Measurements from ENCODE around the gene SCAMP1. TPM values are rescaled to one million over a fixed set of nuclear protein-coding genes. Genes with fewer than 3 reads are reported as not detected.

Gene SCAMP1
- total and polyA plus RNA-seq, 2 of the 8 experiments (the other 6 are each of a cell fraction or from before 2014, with no cell fraction given), result 18.6 to 55.9 TPM

GRCh38 chr5:78377056-78377717 is 16.8 kb downstream of the SCAMP1 start:
- Histone ChIP-seq H2AK5ac (ENCODE audit: low read depth, low read length) (no peak overlapping the region), H3K9ac (replicated peaks in 1 of 4; ENCODE audit: extremely low read depth in 1 of 4, low read depth in 3 of 4, low read length in 3 of 4) (no peak overlapping the region), H3K56ac (replicated peaks; ENCODE audit: insufficient read length, low read depth, low read length) (no peak overlapping the region), H3K4me2 (ENCODE audit: insufficient read depth in 1 of 2, low read depth in 2 of 2, low read length in 2 of 2) (no peak overlapping the region), H4K5ac (ENCODE audit: insufficient read length, low read depth, low read length) (no peak overlapping the region), H2BK12ac (ENCODE audit: low read depth, low read length) (no peak overlapping the region), H3K18ac (ENCODE audit: extremely low read depth, low read length) (no peak overlapping the region), H3K4ac (replicated peaks; ENCODE audit: insufficient read length, low read depth, low read length) (no peak overlapping the region), H3K4me1 (replicated peaks in 1 of 4; ENCODE audit: control insufficient read depth in 3 of 4, insufficient read depth in 4 of 4, low read length in 3 of 4) (no peaks in the 10 kb centered on the region; a peak in 1 of 7 replicates), H3K79me2 (ENCODE audit: control insufficient read depth in 1 of 2, insufficient read depth in 2 of 2, low read length in 2 of 2) (peaks cover 0 to 47% of the 10 kb centered on the region in 2 experiments; a peak in 2 of 4 replicates), H3K23me2 (ENCODE audit: low read depth, low read length) (no peaks in the 10 kb centered on the region), H2BK5ac (ENCODE audit: low read depth, low read length) (no peak overlapping the region), H3K9me3 (ENCODE audit: insufficient read depth in 2 of 2, low read depth in 1 of 2, low read length in 1 of 2) (no peaks in the 10 kb centered on the region), H3K79me1 (ENCODE audit: low read depth, low read length) (no peaks in the 10 kb centered on the region), H4K8ac (ENCODE audit: extremely low read depth, insufficient read depth, low read length) (no peak overlapping the region), H3K36me3 (ENCODE audit: control insufficient read depth in 2 of 4, insufficient read depth in 4 of 4, low read length in 3 of 4) (no peaks in the 10 kb centered on the region), H2BK15ac (ENCODE audit: low read length) (no peak overlapping the region), H2AFZ (ENCODE audit: low read length) (no peak overlapping the region), H2BK20ac (ENCODE audit: low read length) (no peak overlapping the region), H2BK120ac (replicated peaks; ENCODE audit: low read depth, low read length) (no peak overlapping the region), H4K91ac (replicated peaks; ENCODE audit: insufficient read length, low read length) (no peak overlapping the region), H3K4me3 (ENCODE audit: extremely low read depth in 1 of 4, insufficient read depth in 2 of 4, low read depth in 3 of 4, low read length in 4 of 4) (no peak overlapping the region), H3K27me3 (replicated peaks in 1 of 4; ENCODE audit: control insufficient read depth in 3 of 4, extremely low read depth in 1 of 4, insufficient read depth in 3 of 4, low read length in 3 of 4) (no peaks in the 10 kb centered on the region), H3K27ac (ENCODE audit: low read depth, low read length) (no peak overlapping the region), H3K23ac (ENCODE audit: insufficient read length) (no peak overlapping the region), H4K20me1 (replicated peaks in 1 of 2; ENCODE audit: control insufficient read depth in 1 of 2, insufficient read depth in 2 of 2, low read length in 2 of 2) (no peaks in the 10 kb centered on the region), H3K14ac (ENCODE audit: insufficient read length) (no peak overlapping the region)
- WGBS, 2 experiments (ENCODE audit: extremely low coverage in 1 of 2, insufficient coverage in 1 of 2, insufficient read length in 1 of 2, insufficient replicate concordance in 2 of 2, low coverage in 1 of 2, low lambda C conversion rate in 2 of 2, missing lambda C conversion rate in 1 of 2), result 86% methylated on average over 3 of the region's 3 CpGs; no CpG with 5 or more reads in 1 of the 2 experiments
- ChIA-PET CTCF (ENCODE audit: partially characterized antibody) (interaction anchor here (1.1 to 2.1 kb wide), 2 partner anchors 9 to 10 kb away, joined by 3 to 7 read pairs; no protein-coding TSS in a partner anchor), POLR2A (ENCODE audit: partially characterized antibody) (no interaction called here)
- no peak for DNase-seq (ENCODE audit: low read depth in 1 of 2, low spot score in 2 of 2)
- FAIRE-seq, result no peak
- TF ChIP-seq TEAD4 (IDR thresholded peaks at IDR 0.05; ENCODE audit: low read depth, low read length) (no peak), PHF8 (conservative IDR thresholded peaks at IDR 0.05; ENCODE audit: low read depth, low read length) (no peak), GABPA (IDR thresholded peaks at IDR 0.05; ENCODE audit: borderline replicate concordance, insufficient read depth, low read length) (no peak), SAP30 (IDR thresholded peaks at IDR 0.05; ENCODE audit: insufficient read depth, insufficient replicate concordance, low read length) (no peak), JUN (IDR thresholded peaks at IDR 0.05; ENCODE audit: low read depth, low read length) (no peak), BRCA1 (IDR thresholded peaks at IDR 0.05; ENCODE audit: low read depth, low read length) (no peak), EZH2 (IDR thresholded peaks at IDR 0.05; ENCODE audit: low read depth, low read length, severe bottlenecking) (no peak), YY1 (IDR thresholded peaks at IDR 0.05; ENCODE audit: low read depth, low read length) (no peak), E2F6 (IDR thresholded peaks at IDR 0.05) (no peak)
- TF ChIP-seq, protein P1, sequence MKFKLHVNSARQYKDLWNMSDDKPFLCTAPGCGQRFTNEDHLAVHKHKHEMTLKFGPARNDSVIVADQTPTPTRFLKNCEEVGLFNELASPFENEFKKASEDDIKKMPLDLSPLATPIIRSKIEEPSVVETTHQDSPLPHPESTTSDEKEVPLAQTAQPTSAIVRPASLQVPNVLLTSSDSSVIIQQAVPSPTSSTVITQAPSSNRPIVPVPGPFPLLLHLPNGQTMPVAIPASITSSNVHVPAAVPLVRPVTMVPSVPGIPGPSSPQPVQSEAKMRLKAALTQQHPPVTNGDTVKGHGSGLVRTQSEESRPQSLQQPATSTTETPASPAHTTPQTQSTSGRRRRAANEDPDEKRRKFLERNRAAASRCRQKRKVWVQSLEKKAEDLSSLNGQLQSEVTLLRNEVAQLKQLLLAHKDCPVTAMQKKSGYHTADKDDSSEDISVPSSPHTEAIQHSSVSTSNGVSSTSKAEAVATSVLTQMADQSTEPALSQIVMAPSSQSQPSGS (IDR thresholded peaks at IDR 0.05; ENCODE audit: low read length), result no peak
